AG10803 (cell line): ENCODE results near the gene DPCD.
"Not testable (repeated sequence)": the region's sequence is repeated elsewhere in the genome, so short reads cannot be mapped to it uniquely, and the experiment has no call there.

Experiments used
- DNase-seq: peaks from one replicate; pipeline ENCODE4 v3.0.0; 2010; ENCODE audit warnings: low read depth
- H3K4me3 ChIP-seq: 2 replicates; pipeline ENCODE4 v1.5.1; 2011; ENCODE audit warnings: mild to moderate bottlenecking, low read length, control low read depth
- CTCF ChIP-seq: conservative IDR thresholded peaks from 2 replicates; pipeline ENCODE4 v1.5.1; 2011; ENCODE audit warnings: mild to moderate bottlenecking, low read length, control low read depth, inconsistent platforms

The DPCD gene

GRCh38 chr10:101624526-101625102, 36.5 kb downstream of the DPCD start:
- no peak for TF ChIP-seq CTCF
- H3K4me3 ChIP-seq = no peak overlapping the region
- peak; percentile 5 for DNase-seq

GRCh38 chr10:101625821-101626412, 37.8 kb downstream of the DPCD start:
- TF ChIP-seq CTCF = no peak
- H3K4me3 ChIP-seq = no peak overlapping the region
- no peak for DNase-seq

GRCh38 chr10:101629837-101630632, 41.9 kb downstream of the DPCD start:
- H3K4me3 ChIP-seq = no peak overlapping the region
- no peak for DNase-seq
- no peak for TF ChIP-seq CTCF

GRCh38 chr10:101630633-101630920, 42.5 kb downstream of the DPCD start:
- H3K4me3 ChIP-seq = no peak overlapping the region
- TF ChIP-seq CTCF = no peak
- no peak for DNase-seq

GRCh38 chr10:101631821-101632475, 43.8 kb downstream of the DPCD start:
- TF ChIP-seq CTCF = no peak
- no peak overlapping the region for H3K4me3 ChIP-seq
- peak; percentile 27 for DNase-seq

- H3K4me3 ChIP-seq, DNase-seq: not testable (repeated sequence)
Observed at GRCh38 chr10:101633510-101633909, 45.4 kb downstream of the DPCD start.

GRCh38 chr10:101639141-101639900, 51.2 kb downstream of the DPCD start:
- no peak overlapping the region for H3K4me3 ChIP-seq
- no peak for TF ChIP-seq CTCF
- DNase-seq = no peak
